ENCODE results near the gene THBS2.

Gene THBS2

DNA sequence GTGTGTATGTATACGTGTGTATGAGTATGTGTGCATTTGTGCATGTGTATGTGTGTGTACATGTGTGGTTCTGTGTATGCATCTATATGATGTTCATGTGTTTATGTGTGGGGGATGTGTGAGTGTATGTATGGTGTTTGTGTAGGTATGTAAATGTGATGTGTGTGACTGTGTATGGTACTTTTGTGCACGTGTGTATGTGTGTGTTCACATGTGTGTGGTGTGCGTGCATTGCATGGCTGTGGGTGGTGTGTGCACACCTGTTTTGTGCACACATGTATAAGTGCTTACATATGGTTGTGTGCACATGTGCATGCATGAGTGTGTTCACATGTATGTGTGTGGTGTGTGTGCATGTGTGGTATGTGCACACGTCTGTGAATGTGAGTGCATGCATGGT is 6.2 kb downstream of the THBS2 start:
- peaks cover 19% of the 10 kb centered on the region for H3K36me3 ChIP-seq (ENCODE audit: control insufficient read depth, low read depth, low read length)
- H3K9ac ChIP-seq (ENCODE audit: low read length), result no peak overlapping the region
- no peak overlapping the region for H3K27ac ChIP-seq (ENCODE audit: low read length)
- peaks cover 22% of the 10 kb centered on the region for H3K4me1 ChIP-seq (ENCODE audit: control insufficient read depth, low read depth, low read length)
- H3K4me3 ChIP-seq (ENCODE audit: low read length), result no peak overlapping the region
- no peaks in the 10 kb centered on the region for H3K27me3 ChIP-seq (ENCODE audit: control insufficient read depth, insufficient read depth, low read length)
- no peaks in the 10 kb centered on the region for H3K9me3 ChIP-seq (ENCODE audit: control insufficient read depth, low read depth, low read length)

DNA sequence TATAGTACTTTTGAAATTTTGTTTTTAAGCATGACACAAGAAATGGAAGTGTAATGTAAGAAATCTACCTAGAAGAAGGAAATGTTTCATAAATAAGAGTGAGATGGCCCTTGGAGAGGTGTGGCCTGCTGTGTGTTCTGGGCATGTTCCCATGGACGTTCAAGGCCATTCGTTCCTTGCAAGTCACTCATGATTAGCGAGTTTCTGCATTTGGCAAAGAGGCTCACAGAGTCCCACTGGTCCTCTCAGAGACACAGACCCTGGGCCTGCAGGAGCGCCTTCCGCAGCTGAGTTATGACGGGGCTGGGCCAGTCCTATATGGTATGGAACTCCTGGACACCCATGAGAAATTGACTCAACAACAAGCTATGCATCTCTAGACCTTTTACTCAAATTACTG is 7.2 kb downstream of the THBS2 start:
- Histone ChIP-seq H3K36me3 (ENCODE audit: control insufficient read depth, low read depth, low read length) (peaks cover 19% of the 10 kb centered on the region), H3K9me3 (ENCODE audit: control insufficient read depth, low read depth, low read length) (no peaks in the 10 kb centered on the region), H3K4me3 (ENCODE audit: low read length) (no peak overlapping the region), H3K9ac (ENCODE audit: low read length) (no peak overlapping the region), H3K27ac (ENCODE audit: low read length) (no peak overlapping the region), H3K27me3 (ENCODE audit: control insufficient read depth, insufficient read depth, low read length) (no peaks in the 10 kb centered on the region), H3K4me1 (ENCODE audit: control insufficient read depth, low read depth, low read length) (peaks cover 12% of the 10 kb centered on the region)

DNA sequence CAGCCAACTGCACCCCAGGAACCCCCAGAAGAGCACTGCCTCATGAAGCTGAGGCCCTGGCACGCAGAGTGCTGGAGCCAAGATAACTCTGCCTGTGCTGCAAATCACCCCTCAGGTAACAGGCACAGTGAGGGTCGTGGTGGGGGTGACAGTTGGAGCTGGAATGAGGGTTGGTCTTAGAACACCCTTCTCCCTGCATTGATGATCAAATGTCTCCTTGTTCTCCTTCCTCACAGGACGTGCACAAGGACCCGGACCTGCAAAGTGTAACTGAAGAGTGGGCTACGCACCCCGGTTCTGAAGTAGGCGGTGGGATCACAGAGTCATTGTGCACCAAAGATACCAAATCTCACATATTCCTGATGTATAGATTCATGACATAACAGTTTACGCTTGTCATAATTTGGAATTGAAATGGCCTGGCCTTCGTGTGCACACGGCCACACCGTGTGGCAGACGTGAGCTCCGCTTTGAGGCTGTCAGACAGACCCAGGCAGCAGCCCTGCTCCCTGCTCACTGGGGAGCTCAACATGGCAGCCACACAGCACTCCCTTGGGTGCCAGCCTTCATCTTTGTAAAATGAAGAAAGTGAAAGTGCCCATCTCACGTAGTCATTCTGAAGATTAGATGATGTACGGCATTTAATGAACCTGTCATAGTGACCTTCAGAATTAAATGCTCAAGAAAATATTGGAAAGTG is 8.8 kb downstream of the THBS2 start:
- H3K36me3 ChIP-seq (ENCODE audit: control insufficient read depth, low read depth, low read length), result peaks cover 19% of the 10 kb centered on the region
- no peaks in the 10 kb centered on the region for H3K9me3 ChIP-seq (ENCODE audit: control insufficient read depth, low read depth, low read length)
- H3K4me3 ChIP-seq (ENCODE audit: low read length), result no peak overlapping the region
- H3K9ac ChIP-seq (ENCODE audit: low read length), result no peak overlapping the region
- no peaks in the 10 kb centered on the region for H3K27me3 ChIP-seq (ENCODE audit: control insufficient read depth, insufficient read depth, low read length)
- H3K4me1 ChIP-seq (ENCODE audit: control insufficient read depth, low read depth, low read length), result no peaks in the 10 kb centered on the region
- no peak overlapping the region for H3K27ac ChIP-seq (ENCODE audit: low read length)

DNA sequence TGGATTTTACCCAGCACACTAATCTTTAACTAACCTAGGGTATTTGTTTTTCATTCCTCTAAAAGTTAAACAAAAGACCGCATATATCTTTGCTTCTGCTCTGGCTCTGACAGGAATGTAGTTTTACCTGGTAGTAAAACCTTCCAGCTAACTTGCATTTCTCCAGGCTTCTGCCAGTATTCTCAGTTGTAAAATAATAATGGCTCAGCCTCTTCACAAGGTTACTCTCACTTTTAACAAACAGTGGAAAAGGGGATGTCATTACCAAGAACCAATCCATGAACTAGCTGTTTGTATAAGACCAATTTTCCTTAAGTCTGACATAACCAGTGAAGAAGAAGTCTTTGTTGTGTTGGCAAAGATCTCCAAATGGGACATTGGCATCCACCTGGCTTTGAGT is 10.0 kb downstream of the THBS2 start:
- Histone ChIP-seq H3K4me3 (ENCODE audit: low read length) (no peak overlapping the region), H3K4me1 (ENCODE audit: control insufficient read depth, low read depth, low read length) (no peaks in the 10 kb centered on the region), H3K36me3 (ENCODE audit: control insufficient read depth, low read depth, low read length) (peaks cover 17% of the 10 kb centered on the region), H3K9me3 (ENCODE audit: control insufficient read depth, low read depth, low read length) (no peaks in the 10 kb centered on the region), H3K9ac (ENCODE audit: low read length) (no peak overlapping the region), H3K27me3 (ENCODE audit: control insufficient read depth, insufficient read depth, low read length) (no peaks in the 10 kb centered on the region), H3K27ac (ENCODE audit: low read length) (no peak overlapping the region)

DNA sequence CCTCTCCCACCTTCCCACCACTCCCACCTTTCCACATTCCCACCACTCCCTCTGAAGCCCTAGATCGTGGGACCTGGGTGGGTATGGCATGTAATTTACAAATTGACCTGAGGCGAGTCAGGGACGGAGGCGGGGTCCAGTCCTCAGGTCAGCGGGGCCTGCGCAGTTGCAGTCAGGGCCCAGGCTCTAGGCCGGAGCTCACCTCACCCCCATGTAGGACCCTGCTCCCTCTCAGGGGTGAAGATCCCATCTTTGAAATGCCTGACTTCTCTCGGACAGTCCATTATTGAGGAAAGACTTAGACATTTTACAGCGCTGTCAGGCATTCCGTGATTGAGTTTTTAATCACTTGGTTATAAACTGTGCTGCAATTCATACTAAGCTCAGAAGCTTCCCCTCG is 10.5 kb downstream of the THBS2 start:
- Histone ChIP-seq H3K27me3 (ENCODE audit: control insufficient read depth, insufficient read depth, low read length) (no peaks in the 10 kb centered on the region), H3K9me3 (ENCODE audit: control insufficient read depth, low read depth, low read length) (no peaks in the 10 kb centered on the region), H3K36me3 (ENCODE audit: control insufficient read depth, low read depth, low read length) (peaks cover 17% of the 10 kb centered on the region), H3K9ac (ENCODE audit: low read length) (no peak overlapping the region), H3K27ac (ENCODE audit: low read length) (no peak overlapping the region), H3K4me1 (ENCODE audit: control insufficient read depth, low read depth, low read length) (no peaks in the 10 kb centered on the region), H3K4me3 (ENCODE audit: low read length) (no peak overlapping the region)

DNA sequence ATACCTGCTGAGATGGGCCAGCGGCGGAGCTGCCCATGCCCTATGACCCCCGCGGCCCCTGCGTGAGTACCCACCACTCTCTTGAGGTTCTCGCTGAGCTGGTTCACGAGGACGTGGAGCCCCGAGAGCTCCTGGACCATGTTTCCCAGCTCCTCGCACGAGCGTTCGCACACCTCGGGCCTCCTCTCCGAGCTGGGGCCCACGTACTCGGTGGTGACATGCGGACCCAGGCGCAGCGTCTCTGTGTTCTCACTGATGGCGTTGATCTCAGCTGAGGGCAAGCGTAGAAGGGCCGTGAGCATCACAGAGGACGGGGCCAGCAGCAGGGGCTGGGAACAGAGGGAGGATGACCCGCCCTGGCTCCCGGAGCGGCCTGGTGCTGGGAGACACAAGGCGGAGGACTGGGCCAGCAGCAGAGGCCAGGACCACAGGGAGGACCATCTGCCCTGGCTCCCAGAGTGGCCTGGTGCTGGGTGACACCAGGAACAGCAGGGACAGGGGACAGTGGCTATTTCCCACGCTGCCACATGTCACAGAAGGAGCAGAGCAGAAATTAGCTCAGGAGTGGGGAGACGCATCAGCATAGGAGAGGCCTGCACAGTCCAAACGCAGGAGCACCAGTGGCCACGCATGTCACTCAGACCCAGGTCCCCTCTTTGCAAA is 11.8 kb downstream of the THBS2 start:
- H3K27ac ChIP-seq (ENCODE audit: low read length), result no peak overlapping the region
- H3K4me3 ChIP-seq (ENCODE audit: low read length), result no peak overlapping the region
- no peak overlapping the region for H3K9ac ChIP-seq (ENCODE audit: low read length)
- no peaks in the 10 kb centered on the region for H3K27me3 ChIP-seq (ENCODE audit: control insufficient read depth, insufficient read depth, low read length)
- no peaks in the 10 kb centered on the region for H3K4me1 ChIP-seq (ENCODE audit: control insufficient read depth, low read depth, low read length)
- peaks cover 6% of the 10 kb centered on the region for H3K36me3 ChIP-seq (ENCODE audit: control insufficient read depth, low read depth, low read length)
- no peaks in the 10 kb centered on the region for H3K9me3 ChIP-seq (ENCODE audit: control insufficient read depth, low read depth, low read length)

DNA sequence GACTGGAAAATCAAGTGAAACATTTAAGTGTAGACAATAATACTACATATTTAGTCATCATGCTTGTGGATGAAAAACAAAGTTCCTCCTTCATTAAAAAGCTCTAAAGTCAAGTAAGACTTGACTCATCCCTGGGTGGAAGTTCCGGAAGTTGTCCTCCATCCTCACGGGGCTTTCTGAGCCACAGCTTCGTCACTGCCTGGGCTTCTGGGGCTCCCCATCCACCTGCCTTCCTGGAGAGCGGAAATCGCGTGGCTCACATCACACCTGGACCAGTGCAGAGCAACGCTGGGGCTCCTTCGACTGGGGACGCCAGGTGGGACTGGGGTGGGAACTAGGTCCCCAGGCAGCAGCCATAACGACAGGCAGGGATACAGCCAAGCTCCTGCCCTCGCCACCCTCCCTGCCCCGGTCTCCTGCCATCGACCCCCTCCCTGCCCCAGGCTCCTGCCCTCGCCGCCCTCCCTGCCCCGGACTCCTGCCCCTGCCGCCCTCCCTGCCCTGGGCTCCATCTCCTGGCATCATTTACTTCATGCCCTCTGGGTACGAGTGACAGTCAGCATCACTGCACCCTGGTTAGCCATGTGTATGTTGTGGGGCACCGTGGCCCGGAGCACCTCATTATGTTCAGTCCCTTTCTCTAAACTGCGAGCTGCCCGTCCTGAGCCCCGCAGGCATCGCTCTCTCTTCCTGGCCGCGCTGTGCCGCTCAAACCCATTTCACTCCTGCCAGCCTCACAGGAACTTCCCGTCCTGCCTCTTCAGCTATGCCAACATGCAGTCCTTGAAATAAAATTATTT is 12.9 kb downstream of the THBS2 start:
- Histone ChIP-seq H3K27ac (ENCODE audit: low read length) (no peak overlapping the region), H3K27me3 (ENCODE audit: control insufficient read depth, insufficient read depth, low read length) (no peaks in the 10 kb centered on the region), H3K9me3 (ENCODE audit: control insufficient read depth, low read depth, low read length) (no peaks in the 10 kb centered on the region), H3K4me1 (ENCODE audit: control insufficient read depth, low read depth, low read length) (no peaks in the 10 kb centered on the region), H3K36me3 (ENCODE audit: control insufficient read depth, low read depth, low read length) (peaks cover 6% of the 10 kb centered on the region), H3K9ac (ENCODE audit: low read length) (no peak overlapping the region), H3K4me3 (ENCODE audit: low read length) (no peak overlapping the region)

DNA sequence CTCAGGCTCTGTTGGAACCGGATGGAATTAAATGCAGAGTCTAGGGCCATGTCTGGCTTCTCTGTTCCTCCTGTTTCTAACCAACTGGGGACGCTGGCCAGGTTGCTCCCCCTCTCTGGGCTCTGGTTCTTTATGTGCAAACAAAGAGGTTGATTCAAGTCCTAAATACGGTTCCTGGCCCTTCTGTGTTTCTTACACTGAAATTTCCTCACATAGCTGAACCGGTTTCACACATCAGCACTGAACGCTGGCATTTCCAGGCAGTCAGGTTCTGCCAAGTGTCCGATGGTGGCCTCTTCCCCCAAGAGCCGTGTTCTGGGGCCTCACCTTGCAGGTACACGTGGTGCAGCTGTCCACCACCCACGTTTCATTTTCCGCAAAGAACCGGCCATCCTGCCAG is 13.5 kb downstream of the THBS2 start:
- H3K36me3 ChIP-seq (ENCODE audit: control insufficient read depth, low read depth, low read length), result peaks cover 5% of the 10 kb centered on the region
- H3K9me3 ChIP-seq (ENCODE audit: control insufficient read depth, low read depth, low read length), result no peaks in the 10 kb centered on the region
- H3K27ac ChIP-seq (ENCODE audit: low read length), result no peak overlapping the region
- H3K27me3 ChIP-seq (ENCODE audit: control insufficient read depth, insufficient read depth, low read length), result no peaks in the 10 kb centered on the region
- no peaks in the 10 kb centered on the region for H3K4me1 ChIP-seq (ENCODE audit: control insufficient read depth, low read depth, low read length)
- H3K9ac ChIP-seq (ENCODE audit: low read length), result no peak overlapping the region
- no peak overlapping the region for H3K4me3 ChIP-seq (ENCODE audit: low read length)

DNA sequence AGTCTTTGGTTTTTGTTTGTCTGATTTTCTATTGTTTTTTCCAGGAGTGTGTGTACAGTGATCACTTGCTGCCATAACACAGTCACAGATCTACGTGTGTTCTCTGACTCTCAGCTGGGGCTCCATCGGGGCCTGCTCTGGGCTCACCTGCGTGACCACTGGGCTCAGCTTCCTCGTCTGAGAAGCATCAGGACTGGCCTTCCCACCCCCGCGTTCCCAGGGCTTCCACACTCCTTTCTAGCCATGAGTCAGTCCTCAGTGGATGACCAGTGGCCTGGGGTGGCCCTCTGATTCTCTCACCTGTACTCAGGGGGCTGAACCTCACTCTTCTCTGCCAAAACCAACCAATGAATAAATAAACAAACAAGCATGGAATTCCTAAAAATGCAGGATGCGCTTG is 14.5 kb downstream of the THBS2 start:
- Histone ChIP-seq H3K27me3 (ENCODE audit: control insufficient read depth, insufficient read depth, low read length) (no peaks in the 10 kb centered on the region), H3K9me3 (ENCODE audit: control insufficient read depth, low read depth, low read length) (no peaks in the 10 kb centered on the region), H3K27ac (ENCODE audit: low read length) (no peak overlapping the region), H3K4me1 (ENCODE audit: control insufficient read depth, low read depth, low read length) (no peaks in the 10 kb centered on the region), H3K4me3 (ENCODE audit: low read length) (no peak overlapping the region), H3K9ac (ENCODE audit: low read length) (no peak overlapping the region), H3K36me3 (ENCODE audit: control insufficient read depth, low read depth, low read length) (peaks cover 2% of the 10 kb centered on the region)

DNA sequence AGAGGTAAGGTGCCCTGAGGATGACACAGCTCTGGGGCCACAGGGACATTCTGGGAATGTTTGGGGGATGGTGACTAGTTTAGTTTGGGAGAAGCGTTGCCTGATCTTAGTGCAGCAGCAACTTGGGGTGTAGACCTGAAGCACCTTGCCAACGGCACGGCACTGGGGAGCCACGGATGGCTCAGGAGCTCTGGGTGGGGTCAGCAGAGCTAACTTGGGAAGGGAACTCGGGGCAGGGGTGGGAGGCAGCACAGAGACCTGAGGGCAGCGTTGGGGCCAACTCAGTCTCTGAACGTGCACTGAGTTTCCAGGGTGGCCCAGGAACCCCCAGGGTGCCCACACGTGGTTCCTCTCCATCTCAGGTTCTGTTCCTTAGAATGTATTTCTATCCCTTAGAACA is 14.9 kb downstream of the THBS2 start:
- no peaks in the 10 kb centered on the region for H3K4me1 ChIP-seq (ENCODE audit: control insufficient read depth, low read depth, low read length)

DNA sequence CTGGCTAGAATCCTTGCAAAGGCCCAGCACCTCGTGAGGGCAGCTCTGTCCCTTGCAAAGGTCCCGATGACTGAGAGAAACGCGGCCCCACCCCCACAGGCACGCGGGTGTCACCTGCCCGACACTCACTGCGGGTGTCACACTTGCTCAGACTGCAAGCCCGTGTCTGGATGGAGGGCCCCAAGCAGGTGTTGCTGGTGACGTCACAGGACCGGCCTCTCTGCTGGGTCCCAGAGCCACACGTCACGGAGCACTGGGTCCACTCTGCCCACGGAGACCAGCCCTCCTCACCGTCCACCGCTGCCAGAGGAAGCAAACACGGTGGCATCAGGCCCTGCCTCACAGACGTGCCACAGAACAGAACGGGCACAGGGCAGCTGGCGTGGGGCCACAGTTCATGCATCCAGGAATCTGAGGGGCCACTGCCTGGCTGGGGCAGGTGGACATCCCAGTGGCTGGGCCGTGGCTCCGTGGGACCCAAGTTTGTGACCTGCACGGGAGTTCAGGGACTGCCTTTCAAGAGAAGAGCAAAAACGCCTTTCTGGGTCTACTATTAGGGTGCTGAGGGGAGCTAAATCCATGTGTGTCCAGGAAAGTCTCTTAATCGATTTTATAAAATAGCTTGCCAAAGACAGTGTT is 16.0 kb downstream of the THBS2 start:
- Histone ChIP-seq H3K4me3 (ENCODE audit: low read length) (no peak overlapping the region), H3K4me1 (ENCODE audit: control insufficient read depth, low read depth, low read length) (no peaks in the 10 kb centered on the region), H3K36me3 (ENCODE audit: control insufficient read depth, low read depth, low read length) (peaks cover 7% of the 10 kb centered on the region), H3K9ac (ENCODE audit: low read length) (no peak overlapping the region), H3K27me3 (ENCODE audit: control insufficient read depth, insufficient read depth, low read length) (no peaks in the 10 kb centered on the region), H3K27ac (ENCODE audit: low read length) (no peak overlapping the region), H3K9me3 (ENCODE audit: control insufficient read depth, low read depth, low read length) (no peaks in the 10 kb centered on the region)

More for the DNA sequence above, 14.9 kb downstream of the THBS2 start:
- Histone ChIP-seq H3K27me3 (ENCODE audit: control insufficient read depth, insufficient read depth, low read length) (no peaks in the 10 kb centered on the region), H3K9ac (ENCODE audit: low read length) (no peak overlapping the region), H3K36me3 (ENCODE audit: control insufficient read depth, low read depth, low read length) (peaks cover 3% of the 10 kb centered on the region), H3K4me3 (ENCODE audit: low read length) (no peak overlapping the region), H3K27ac (ENCODE audit: low read length) (no peak overlapping the region), H3K9me3 (ENCODE audit: control insufficient read depth, low read depth, low read length) (no peaks in the 10 kb centered on the region)

All from iPS-18a (cell line).